GM19467 (cell line): Measurements from ENCODE around the gene MYO1C.
"Not testable (repeated sequence)": the region's sequence is repeated elsewhere in the genome, so short reads cannot be mapped to it uniquely, and the experiment has no call there.

Experiments
- ATAC-seq: cut with Tn5 transposase; IDR thresholded peaks from one replicate; pipeline ENCODE4 v1.9.1; 2021; ENCODE audit warnings: mild to moderate bottlenecking, moderate library complexity; ENCODE audit not compliant: unreplicated experiment

MYO1C gene

GRCh38 chr17:1508709-1509108, 16.2 kb upstream of the MYO1C start:
- not testable (repeated sequence) for ATAC-seq

- no peak for ATAC-seq
Observed at GRCh38 chr17:1506649-1507267, 14.3 kb upstream of the MYO1C start.

GRCh38 chr17:1505586-1505985, 13.1 kb upstream of the MYO1C start:
- no peak for ATAC-seq

GRCh38 chr17:1504866-1505265, 12.4 kb upstream of the MYO1C start:
- no peak for ATAC-seq

- no peak for ATAC-seq
Observed at GRCh38 chr17:1503699-1504098, 11.2 kb upstream of the MYO1C start.

DNA sequence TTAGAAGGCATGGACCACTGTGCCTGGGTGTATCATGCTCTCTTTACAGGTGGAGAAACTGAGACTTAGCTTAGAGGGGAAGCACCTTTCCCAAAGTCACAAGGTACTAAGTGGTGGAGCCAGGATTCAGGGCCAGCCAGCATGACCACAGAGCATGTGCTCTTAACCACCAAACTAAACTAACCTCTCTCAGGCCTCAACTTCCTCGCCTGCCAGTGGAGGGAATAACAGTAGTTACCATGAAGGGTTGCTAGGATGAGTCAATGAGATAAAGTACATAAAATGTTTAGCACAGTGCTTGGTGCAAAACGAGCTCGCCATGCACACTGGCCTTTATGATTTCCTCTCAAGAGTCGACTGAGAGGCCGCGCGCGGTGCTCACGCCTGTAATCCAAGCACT, 6.4 kb upstream of the MYO1C start:
- no peak for ATAC-seq

DNA sequence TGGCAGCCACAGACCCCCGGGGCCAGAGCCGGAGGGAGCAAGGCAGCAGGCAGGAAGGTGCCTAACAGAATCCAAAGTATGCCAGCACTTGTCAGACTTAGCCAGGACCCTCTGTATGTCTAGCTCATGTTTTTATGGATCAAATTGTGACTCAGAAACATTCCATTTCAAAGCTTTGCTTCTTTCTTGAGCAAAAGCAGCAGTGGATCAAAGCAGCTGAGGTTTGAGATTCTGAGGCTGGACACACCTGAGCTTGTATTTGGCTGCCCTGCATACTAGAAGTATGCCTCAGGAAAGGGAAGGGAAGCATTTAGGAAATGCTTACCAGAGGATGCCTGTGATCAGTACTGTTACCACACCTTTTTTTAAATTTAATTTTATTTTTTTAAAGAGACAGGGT, 5.7 kb upstream of the MYO1C start:
- no peak for ATAC-seq

GRCh38 chr17:1497831-1498230, 5.3 kb upstream of the MYO1C start:
- ATAC-seq, result no peak

GRCh38 chr17:1496869-1497268, 4.4 kb upstream of the MYO1C start:
- no peak for ATAC-seq

DNA sequence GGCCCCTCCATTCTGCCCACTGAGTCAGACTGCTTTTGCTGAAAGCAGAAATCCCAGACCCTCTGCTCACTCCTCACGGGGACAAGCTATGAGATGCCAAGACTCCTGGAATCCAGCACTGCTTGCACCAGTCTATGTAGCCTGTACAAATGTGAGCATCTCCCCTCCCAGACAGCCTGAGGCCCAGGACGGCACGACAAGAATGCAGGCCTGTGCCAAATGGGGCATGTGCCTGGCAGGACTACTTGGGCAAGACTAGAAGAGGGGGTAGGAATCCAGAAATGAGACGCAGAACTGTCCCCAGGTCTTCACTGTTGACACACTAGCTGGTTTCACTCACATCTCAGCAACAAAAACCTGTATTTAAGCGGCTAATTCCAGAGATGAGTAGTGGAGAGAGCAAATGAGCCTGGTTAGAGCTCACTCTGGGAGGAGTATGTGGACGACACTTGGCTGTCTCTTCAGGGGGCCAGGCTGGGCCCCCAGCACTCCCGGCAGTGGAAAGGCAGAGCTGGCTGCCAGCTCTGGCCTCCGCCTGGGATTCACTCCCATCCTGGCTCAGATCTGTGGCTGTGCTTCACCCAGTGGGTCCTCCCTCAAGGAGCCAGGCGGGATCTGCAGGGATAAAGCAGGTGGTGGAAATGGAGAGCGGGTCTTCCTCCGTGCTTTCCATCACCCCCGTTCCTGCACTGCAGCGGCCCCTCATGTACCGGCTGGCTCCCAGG, 2.9 kb upstream of the MYO1C start:
- no peak for ATAC-seq

DNA sequence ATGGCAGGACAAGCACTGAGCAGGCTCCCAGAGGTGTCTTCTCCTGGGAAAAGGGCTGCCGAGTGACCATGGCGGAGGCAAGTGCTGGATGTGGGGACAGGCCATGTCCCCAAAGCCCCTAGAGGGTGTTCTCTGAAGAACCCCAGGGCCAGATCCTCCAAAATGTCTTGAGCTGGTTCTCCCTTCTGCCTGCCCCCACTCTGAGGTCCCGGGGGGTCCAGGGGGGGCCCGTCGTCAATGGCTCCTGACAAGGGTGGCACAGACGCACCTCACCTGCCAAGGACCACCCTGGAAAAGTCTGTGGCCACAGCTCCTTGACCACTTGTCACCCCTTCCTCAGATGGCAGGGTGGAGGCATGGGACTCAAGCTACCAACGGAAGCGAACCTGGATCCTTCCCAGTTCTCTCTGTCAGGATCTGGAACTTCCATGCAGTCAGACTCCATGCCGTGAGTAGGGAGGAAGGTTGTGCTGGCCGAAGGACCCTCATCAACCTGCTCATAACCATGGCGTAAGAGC, 2.3 kb upstream of the MYO1C start:
- ATAC-seq, result no peak

- no peak for ATAC-seq
Observed at GRCh38 chr17:1494203-1494602, 1.7 kb upstream of the MYO1C start.

DNA sequence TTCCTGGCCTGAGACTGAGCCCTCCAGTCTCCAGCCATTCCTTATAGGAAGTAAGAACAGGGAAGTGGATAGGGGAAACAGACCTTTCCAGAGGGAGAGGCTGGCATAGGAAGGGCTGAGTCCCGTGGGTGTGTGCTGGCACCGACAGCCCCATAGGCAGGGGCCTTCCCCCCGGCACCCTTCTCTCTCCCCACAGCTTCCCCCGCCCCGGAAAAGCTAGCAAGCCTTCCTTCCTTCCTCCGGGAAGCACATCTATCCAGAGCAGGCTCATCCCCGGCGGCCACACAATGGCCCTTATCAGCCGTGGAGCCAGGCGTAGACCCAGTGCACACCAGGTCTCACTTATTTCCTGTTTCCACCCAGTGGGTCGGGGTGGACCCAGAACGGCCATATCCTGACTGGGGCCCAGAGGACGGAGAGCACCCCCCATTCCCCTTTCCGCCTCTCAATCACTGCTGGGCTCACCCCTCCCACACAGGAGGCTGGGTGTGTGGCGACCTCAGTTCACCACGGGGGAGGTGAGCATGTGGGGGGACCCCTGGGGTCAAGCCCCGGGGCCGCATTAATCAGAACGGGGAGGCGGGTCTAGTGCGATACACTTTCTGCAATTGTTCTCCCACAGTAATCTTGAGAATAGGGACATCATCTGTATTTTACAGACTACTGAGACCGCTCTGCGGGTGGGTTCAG, 950 bp upstream of the MYO1C start:
- no peak for ATAC-seq

DNA sequence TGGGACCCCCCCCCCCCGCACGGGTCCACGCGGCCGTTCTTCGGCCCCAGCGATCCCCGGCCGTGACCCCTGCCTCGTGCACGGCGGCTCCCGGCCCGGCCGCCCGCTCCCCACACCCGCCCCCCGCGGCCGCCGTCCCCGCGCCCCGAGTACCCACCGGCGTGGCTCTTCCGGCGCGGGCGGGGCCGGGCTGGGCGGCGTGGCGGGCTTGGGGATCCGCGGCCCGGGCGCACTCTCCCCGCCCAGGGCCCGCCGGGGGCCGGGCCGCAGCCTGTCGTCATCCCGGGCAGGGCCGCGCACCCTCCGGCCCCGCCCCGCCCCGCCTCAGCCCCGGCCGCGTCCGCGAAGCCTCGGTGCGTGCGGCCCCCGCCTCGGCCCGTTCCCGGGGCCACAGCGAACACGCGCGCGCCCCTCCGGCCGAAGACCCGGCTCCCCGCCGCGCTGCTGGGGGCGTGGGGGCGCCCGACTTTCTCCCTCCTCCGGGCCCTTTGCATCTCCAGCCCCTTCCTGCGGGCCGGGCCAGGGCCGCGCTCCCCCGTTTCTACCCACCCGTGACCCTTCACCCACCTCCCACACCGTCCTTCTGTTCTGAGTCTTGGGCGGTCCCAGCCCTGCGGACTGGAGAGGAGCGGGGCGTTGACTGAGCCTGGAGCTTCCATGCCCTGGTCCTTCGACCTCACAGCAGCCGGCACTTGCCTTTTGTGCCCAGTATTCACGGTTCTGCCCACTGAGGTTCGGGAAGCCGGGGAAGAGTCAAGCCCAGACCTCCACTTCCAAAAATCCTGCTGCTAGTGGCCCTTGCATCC, 840 bp downstream of the MYO1C start:
- no peak for ATAC-seq

DNA sequence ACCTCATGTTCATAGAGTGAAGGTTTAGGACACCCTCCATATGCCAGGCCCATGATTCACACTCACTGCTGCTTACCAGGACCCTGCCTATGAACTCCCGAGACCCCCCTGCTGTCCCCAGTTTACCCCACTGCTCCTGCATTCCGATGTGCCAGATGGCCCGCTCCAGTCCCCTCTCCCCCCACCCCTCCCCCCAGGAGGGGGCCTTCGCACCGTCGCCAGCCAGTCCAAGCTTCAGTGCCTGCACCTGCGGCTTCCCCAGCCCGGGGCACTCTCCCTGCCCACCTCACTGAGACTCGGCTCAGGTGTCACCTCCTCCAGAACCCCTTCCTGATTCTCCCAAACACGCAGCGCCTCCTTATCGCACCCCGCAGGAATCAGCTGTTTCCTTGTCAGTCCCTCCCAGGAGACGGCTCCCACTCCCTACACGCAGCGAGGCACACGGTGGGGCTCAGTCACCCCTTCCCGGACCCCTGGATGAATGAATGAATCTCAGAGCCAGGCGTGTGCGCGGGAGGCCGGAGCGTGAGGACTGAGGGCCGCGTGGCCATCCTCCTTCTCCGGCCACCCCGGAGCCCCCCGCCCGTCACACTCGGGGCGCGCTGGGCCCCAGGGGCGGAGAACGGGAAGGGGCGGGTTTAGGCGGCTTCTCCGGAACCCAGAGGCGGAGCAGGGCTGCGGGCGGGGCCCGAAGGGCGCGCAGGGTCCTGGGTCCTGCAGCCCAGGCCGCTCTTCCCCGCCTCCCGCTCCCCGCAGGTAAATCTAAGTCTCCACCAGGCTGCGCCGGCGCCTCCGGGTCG, 1.6 kb downstream of the MYO1C start:
- peak; percentile 40 for ATAC-seq

GRCh38 chr17:1488826-1489270, 3.6 kb downstream of the MYO1C start:
- no peak for ATAC-seq

DNA sequence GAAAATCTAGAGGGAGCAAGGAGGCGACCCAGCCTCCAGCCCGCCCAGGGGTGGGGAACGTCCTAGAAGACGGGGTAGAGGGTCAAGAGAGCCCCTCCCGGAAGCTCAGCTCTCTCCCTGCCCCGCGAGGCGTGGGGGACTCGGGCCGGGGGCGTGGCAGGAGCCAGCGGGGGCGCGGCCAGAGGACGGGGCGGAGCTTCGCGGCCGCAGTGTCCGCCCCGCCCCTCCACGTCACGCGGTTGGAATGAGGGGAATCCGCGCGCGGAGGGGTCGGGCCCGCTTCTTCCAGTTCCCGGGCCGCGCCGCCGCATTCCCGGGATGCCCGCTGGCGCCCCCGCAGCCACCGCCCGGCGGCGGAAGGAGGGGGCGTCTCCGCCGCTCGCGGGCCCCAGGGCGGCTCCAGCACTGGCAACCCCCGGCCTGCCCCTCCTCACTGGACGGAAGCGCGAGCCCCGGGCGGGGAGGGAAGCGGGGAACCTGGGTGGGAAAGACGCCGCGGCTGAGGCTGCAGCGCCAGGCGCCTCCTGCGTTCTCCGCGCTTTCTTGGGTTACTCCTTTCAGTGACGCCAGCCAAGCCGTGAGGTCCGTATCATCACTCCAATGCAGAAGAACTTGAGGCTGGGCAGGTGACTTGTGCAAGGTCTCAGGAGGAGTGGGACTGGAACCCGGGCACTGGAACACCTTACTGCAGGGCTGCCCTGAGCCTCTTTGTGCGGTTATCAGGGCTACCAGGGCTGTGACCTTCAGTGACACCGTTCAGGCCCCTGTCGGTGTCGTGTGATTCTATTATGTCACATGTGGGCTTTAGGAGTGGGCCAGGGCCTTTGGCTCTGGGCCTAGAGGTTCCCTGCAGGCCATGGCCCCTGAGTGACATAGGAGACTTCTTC, 4.3 kb downstream of the MYO1C start:
- ATAC-seq, result no peak

DNA sequence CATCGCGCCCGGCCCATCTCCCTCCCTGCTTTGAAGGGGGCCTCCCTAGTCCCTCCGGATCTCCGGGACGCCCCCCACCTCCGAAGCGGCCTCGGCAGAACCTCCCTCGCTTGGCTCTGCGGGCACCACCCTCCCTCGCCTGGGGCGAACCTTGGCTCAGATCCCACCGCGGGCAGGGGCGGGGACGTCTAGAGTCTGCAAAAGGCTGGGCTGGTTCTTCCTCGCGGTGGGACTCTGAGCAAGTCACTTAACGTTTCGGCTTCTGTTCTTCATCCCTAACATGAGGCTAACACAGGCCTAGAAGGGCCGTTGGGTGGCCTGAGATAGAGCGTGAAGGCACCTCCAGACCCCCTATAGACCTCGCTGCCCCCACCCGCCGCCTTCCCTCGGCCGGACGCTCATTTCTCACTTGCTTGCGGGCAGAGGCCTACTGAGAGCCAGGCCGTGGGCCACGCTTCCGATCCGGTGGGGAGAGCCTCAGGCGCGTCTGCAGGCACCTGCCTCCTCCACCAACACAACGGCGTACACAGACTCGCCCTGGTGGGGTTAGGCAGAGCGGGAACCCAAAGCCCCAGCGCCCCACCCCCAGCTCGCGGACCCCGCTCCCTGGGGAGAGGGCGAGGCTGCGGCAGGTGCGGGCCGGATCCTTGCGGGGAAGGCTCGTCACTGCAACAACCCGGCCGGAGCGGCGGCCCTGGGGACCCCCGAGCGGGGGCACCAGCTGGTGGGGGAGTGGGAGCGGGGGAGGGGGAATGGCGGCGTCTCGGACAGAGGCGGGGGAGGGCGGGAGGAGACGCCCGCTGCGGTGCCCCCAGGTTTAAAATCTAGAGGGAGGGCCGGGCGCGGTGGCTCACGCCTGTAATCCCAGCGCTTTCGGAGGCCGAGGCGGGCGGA, 5.4 kb downstream of the MYO1C start:
- no peak for ATAC-seq
